Measurements from ENCODE around the gene PRAMEF33.
"Not testable (repeated sequence)": the region's sequence is repeated elsewhere in the genome, so short reads cannot be mapped to it uniquely, and the experiment has no call there.

Gene PRAMEF33, protein sequence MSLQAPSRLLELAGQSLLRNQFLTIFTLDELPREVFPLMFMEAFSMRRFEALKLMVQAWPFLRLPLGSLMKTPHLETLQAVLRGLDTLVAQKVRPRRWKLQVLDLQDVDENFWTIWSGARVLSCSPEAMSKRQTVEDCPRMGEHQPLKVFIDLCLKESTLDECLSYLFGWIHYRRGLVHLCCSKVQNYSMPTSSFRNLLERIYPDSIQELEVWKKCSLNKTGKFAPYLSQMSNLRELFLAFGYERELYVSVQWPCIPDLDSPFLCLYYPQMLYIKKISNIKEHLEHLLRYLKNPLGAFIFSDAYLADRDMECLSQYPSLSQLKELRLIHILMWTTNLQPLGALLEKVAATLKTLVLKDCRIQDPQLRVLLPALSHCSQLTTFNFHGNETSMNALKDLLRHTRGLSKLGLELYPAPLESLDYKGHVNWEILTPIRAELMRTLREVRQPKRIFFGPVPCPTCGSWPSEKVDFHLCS

DNA sequence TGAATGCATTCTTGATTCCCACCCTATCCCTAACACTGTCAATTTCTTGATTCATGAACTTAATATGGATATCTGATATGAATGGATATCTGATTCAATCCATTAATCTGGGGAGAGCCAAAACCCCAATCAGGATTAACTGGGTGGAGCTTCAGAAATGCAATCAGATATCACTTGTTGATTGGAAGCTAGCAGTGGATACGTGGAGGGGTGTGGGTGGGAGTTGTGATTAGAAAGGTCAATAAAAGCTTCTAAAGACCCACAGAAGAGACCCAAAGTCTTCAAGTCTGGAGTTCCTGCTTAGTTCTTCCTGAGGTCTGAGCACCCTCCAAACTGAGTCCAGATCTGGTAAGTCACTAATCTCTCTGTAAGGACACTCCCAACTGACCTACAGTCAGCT lies at the start of gene PRAMEF33:
PRAMEF33 (plus strand) TSS at position 301 of the 400 bp plus-strand sequence. CDS start 2,416 bp downstream, outside the sequence.
- H3K4me1 ChIP-seq (ENCODE audit: insufficient read depth, low read length, poor library complexity, severe bottlenecking); H2AFZ ChIP-seq (ENCODE audit: low read length); H3K9me2 ChIP-seq (replicated peaks; ENCODE audit: low read depth, low read length); H3K4me3 ChIP-seq (ENCODE audit: low read length, poor library complexity, severe bottlenecking); H3K27me3 ChIP-seq (ENCODE audit: insufficient read depth, low read length, poor library complexity, severe bottlenecking); H3K9ac ChIP-seq (ENCODE audit: low read depth, low read length, poor library complexity, severe bottlenecking); H3K9me3 ChIP-seq (ENCODE audit: insufficient read depth, low read depth, low read length); H3K4me2 ChIP-seq (ENCODE audit: low read depth, low read length, poor library complexity, severe bottlenecking); H3K79me2 ChIP-seq (ENCODE audit: insufficient read depth, low read length); H3K36me3 ChIP-seq (ENCODE audit: insufficient read depth, low read length); H3F3A ChIP-seq (ENCODE audit: low read depth); H4K20me1 ChIP-seq (ENCODE audit: insufficient read depth, low read length, poor library complexity, severe bottlenecking): not testable (repeated sequence)

DNA sequence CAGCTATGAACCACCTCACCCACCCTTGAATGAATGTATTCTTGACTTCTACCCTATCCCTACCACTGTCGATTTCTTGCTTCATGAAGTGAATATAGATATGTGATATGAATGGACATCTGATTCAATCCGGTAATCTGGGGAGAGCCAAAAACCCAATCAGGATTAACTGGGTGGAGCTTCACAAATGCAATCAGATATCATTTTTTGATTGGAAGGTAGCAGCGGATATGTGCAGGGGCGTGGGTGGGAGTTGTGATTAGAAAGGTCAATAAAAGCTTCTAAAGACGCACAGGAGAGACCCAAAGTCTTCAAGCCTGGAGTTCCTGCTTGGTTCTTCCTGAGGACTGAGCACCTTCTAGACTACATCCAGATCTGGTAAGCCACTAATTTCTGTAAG lies 49.4 kb upstream of the PRAMEF33 start, which contains the start of gene PRAMEF5:
PRAMEF5 (plus strand) TSS at position 301 of the 400 bp plus-strand sequence. CDS start 5,071 bp downstream, outside the sequence.
- H3K9ac ChIP-seq (ENCODE audit: low read depth, low read length, poor library complexity, severe bottlenecking); H3K4me3 ChIP-seq (ENCODE audit: low read length, poor library complexity, severe bottlenecking); H2AFZ ChIP-seq (ENCODE audit: low read length); H3K4me1 ChIP-seq (ENCODE audit: insufficient read depth, low read length, poor library complexity, severe bottlenecking); H3F3A ChIP-seq (ENCODE audit: low read depth); H3K27me3 ChIP-seq (ENCODE audit: insufficient read depth, low read length, poor library complexity, severe bottlenecking); H4K20me1 ChIP-seq (ENCODE audit: insufficient read depth, low read length, poor library complexity, severe bottlenecking); H3K79me2 ChIP-seq (ENCODE audit: insufficient read depth, low read length); H3K36me3 ChIP-seq (ENCODE audit: insufficient read depth, low read length); H3K9me3 ChIP-seq (ENCODE audit: insufficient read depth, low read depth, low read length); H3K9me2 ChIP-seq (replicated peaks; ENCODE audit: low read depth, low read length); H3K4me2 ChIP-seq (ENCODE audit: low read depth, low read length, poor library complexity, severe bottlenecking): not testable (repeated sequence)

GRCh38 chr1:13265124-13265523 lies 38.2 kb upstream of the PRAMEF33 start:
- not testable (repeated sequence) for H3K4me2 ChIP-seq (ENCODE audit: low read depth, low read length, poor library complexity, severe bottlenecking); H3K9me3 ChIP-seq (ENCODE audit: insufficient read depth, low read depth, low read length); H3K4me1 ChIP-seq (ENCODE audit: insufficient read depth, low read length, poor library complexity, severe bottlenecking); H3K27me3 ChIP-seq (ENCODE audit: insufficient read depth, low read length, poor library complexity, severe bottlenecking); H3K79me2 ChIP-seq (ENCODE audit: insufficient read depth, low read length); H3K9ac ChIP-seq (ENCODE audit: low read depth, low read length, poor library complexity, severe bottlenecking); H3K36me3 ChIP-seq (ENCODE audit: insufficient read depth, low read length); H4K20me1 ChIP-seq (ENCODE audit: insufficient read depth, low read length, poor library complexity, severe bottlenecking); H3K4me3 ChIP-seq (ENCODE audit: low read length, poor library complexity, severe bottlenecking); H2AFZ ChIP-seq (ENCODE audit: low read length); H3F3A ChIP-seq (ENCODE audit: low read depth); H3K9me2 ChIP-seq (replicated peaks; ENCODE audit: low read depth, low read length)

DNA sequence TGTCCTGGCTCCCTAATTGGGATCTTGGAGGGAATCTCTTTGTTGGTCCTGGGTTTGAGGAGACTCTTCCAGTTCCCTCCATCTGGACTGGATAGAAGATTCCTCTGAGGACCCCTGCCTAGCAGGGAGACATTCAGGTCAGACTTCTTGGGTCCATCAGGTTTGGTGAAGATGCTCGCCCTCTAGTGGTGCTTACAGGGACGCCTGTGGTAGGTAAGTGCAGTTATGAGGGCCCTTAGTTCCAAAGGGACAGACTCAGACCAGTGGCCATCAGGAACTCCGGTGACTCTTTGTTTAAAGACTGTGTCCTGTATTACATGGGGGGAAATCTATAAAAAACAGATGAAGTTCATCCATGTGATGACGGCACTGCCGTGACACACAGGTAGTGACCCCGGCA lies 26.3 kb upstream of the PRAMEF33 start:
- not testable (repeated sequence) for H3K9me3 ChIP-seq (ENCODE audit: insufficient read depth, low read depth, low read length); H3F3A ChIP-seq (ENCODE audit: low read depth); H3K9ac ChIP-seq (ENCODE audit: low read depth, low read length, poor library complexity, severe bottlenecking); H3K4me1 ChIP-seq (ENCODE audit: insufficient read depth, low read length, poor library complexity, severe bottlenecking); H3K79me2 ChIP-seq (ENCODE audit: insufficient read depth, low read length); H3K27me3 ChIP-seq (ENCODE audit: insufficient read depth, low read length, poor library complexity, severe bottlenecking); H2AFZ ChIP-seq (ENCODE audit: low read length); H3K4me3 ChIP-seq (ENCODE audit: low read length, poor library complexity, severe bottlenecking); H3K9me2 ChIP-seq (replicated peaks; ENCODE audit: low read depth, low read length); H3K36me3 ChIP-seq (ENCODE audit: insufficient read depth, low read length); H3K4me2 ChIP-seq (ENCODE audit: low read depth, low read length, poor library complexity, severe bottlenecking); H4K20me1 ChIP-seq (ENCODE audit: insufficient read depth, low read length, poor library complexity, severe bottlenecking)
- TF ChIP-seq, protein P1, sequence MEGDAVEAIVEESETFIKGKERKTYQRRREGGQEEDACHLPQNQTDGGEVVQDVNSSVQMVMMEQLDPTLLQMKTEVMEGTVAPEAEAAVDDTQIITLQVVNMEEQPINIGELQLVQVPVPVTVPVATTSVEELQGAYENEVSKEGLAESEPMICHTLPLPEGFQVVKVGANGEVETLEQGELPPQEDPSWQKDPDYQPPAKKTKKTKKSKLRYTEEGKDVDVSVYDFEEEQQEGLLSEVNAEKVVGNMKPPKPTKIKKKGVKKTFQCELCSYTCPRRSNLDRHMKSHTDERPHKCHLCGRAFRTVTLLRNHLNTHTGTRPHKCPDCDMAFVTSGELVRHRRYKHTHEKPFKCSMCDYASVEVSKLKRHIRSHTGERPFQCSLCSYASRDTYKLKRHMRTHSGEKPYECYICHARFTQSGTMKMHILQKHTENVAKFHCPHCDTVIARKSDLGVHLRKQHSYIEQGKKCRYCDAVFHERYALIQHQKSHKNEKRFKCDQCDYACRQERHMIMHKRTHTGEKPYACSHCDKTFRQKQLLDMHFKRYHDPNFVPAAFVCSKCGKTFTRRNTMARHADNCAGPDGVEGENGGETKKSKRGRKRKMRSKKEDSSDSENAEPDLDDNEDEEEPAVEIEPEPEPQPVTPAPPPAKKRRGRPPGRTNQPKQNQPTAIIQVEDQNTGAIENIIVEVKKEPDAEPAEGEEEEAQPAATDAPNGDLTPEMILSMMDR (conservative IDR thresholded peaks at IDR 0.05; ENCODE audit: low read length), result 0 out of 2 replicates have a peak, but pooled peaks have one; percentile 12

DNA sequence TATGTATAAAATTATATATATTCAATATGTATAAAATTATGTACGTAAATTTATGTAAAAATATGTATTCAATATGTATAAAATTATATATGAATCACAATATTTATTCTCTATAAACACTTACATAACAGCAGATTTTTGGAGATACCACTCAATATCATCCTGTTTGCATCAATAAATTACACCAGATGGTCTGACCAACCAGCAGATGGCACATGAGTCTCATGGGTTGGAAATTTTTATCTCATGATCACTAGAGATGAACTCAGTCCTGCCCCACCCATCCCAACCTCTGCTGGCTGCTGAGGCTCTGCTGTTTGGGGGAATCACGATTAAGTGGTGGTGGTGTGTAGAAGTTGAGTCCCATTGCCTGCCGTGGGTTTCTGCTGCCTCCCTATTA lies 23.7 kb upstream of the PRAMEF33 start:
- H3K4me3 ChIP-seq (ENCODE audit: low read length, poor library complexity, severe bottlenecking); H3K27me3 ChIP-seq (ENCODE audit: insufficient read depth, low read length, poor library complexity, severe bottlenecking); H3F3A ChIP-seq (ENCODE audit: low read depth); H3K79me2 ChIP-seq (ENCODE audit: insufficient read depth, low read length); H2AFZ ChIP-seq (ENCODE audit: low read length); H3K9me2 ChIP-seq (replicated peaks; ENCODE audit: low read depth, low read length); H3K9ac ChIP-seq (ENCODE audit: low read depth, low read length, poor library complexity, severe bottlenecking); H3K9me3 ChIP-seq (ENCODE audit: insufficient read depth, low read depth, low read length); H3K36me3 ChIP-seq (ENCODE audit: insufficient read depth, low read length); H3K4me2 ChIP-seq (ENCODE audit: low read depth, low read length, poor library complexity, severe bottlenecking); H4K20me1 ChIP-seq (ENCODE audit: insufficient read depth, low read length, poor library complexity, severe bottlenecking); H3K4me1 ChIP-seq (ENCODE audit: insufficient read depth, low read length, poor library complexity, severe bottlenecking): not testable (repeated sequence)

- not testable (repeated sequence) for H2AFZ ChIP-seq (ENCODE audit: low read length); H3K9ac ChIP-seq (ENCODE audit: low read depth, low read length, poor library complexity, severe bottlenecking); H3K9me2 ChIP-seq (replicated peaks; ENCODE audit: low read depth, low read length); H4K20me1 ChIP-seq (ENCODE audit: insufficient read depth, low read length, poor library complexity, severe bottlenecking); H3K79me2 ChIP-seq (ENCODE audit: insufficient read depth, low read length); H3K4me2 ChIP-seq (ENCODE audit: low read depth, low read length, poor library complexity, severe bottlenecking); H3K4me3 ChIP-seq (ENCODE audit: low read length, poor library complexity, severe bottlenecking); H3K9me3 ChIP-seq (ENCODE audit: insufficient read depth, low read depth, low read length); H3K36me3 ChIP-seq (ENCODE audit: insufficient read depth, low read length); H3K27me3 ChIP-seq (ENCODE audit: insufficient read depth, low read length, poor library complexity, severe bottlenecking); H3K4me1 ChIP-seq (ENCODE audit: insufficient read depth, low read length, poor library complexity, severe bottlenecking); H3F3A ChIP-seq (ENCODE audit: low read depth)
Measured at GRCh38 chr1:13285037-13285436, 18.3 kb upstream of the PRAMEF33 start, which contains the start of gene PRAMEF8. Gene PRAMEF8 (minus strand): TSS chr1:13285137. CDS start chr1:13284091, 1,046 bp downstream.

DNA sequence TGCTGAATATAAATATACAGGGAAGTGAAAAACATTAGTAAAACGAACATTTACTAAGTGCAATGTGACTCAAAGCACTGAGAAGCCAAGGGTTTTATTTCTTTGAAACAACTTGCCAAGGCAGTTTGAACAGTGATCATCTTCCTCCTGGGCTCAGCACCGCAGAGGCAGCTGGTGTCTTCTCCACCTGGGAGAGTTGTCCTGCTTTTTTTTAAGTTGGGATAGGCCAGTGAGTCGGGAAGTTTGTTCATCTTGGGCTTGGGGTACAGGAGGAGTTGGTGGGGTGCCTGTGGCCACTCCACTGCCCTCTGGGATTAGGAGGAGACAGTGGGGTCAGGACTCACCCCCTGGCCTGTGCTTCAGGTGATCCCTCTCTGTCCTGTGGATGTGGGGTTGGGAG lies 14.3 kb upstream of the PRAMEF33 start:
- not testable (repeated sequence) for H3K4me1 ChIP-seq (ENCODE audit: insufficient read depth, low read length, poor library complexity, severe bottlenecking); H3K4me2 ChIP-seq (ENCODE audit: low read depth, low read length, poor library complexity, severe bottlenecking); H3K9me2 ChIP-seq (replicated peaks; ENCODE audit: low read depth, low read length); H3F3A ChIP-seq (ENCODE audit: low read depth); H2AFZ ChIP-seq (ENCODE audit: low read length); H3K36me3 ChIP-seq (ENCODE audit: insufficient read depth, low read length); H3K9me3 ChIP-seq (ENCODE audit: insufficient read depth, low read depth, low read length); H3K79me2 ChIP-seq (ENCODE audit: insufficient read depth, low read length); H3K27me3 ChIP-seq (ENCODE audit: insufficient read depth, low read length, poor library complexity, severe bottlenecking); H3K4me3 ChIP-seq (ENCODE audit: low read length, poor library complexity, severe bottlenecking); H3K9ac ChIP-seq (ENCODE audit: low read depth, low read length, poor library complexity, severe bottlenecking); H4K20me1 ChIP-seq (ENCODE audit: insufficient read depth, low read length, poor library complexity, severe bottlenecking)

All from Loucy (cell line).